GM19467 (cell line): ENCODE measurements around the gene PPFIA3.

Experiments
- ATAC-seq: cut with Tn5 transposase; IDR thresholded peaks from one replicate; pipeline ENCODE4 v1.9.1; 2021; ENCODE audit warnings: mild to moderate bottlenecking, moderate library complexity; ENCODE audit not compliant: unreplicated experiment

The PPFIA3 gene

GRCh38 chr19:49102303-49102702 is 17.0 kb upstream of the PPFIA3 start:
- no peak for ATAC-seq

- ATAC-seq: no peak
Measured at GRCh38 chr19:49103331-49104085, 15.8 kb upstream of the PPFIA3 start.

- ATAC-seq: no peak
Measured at GRCh38 chr19:49104229-49104864, 15.0 kb upstream of the PPFIA3 start.

- ATAC-seq: no peak
Measured at GRCh38 chr19:49106648-49107135, 12.7 kb upstream of the PPFIA3 start.

GRCh38 chr19:49107625-49108459 is 11.5 kb upstream of the PPFIA3 start:
- no peak for ATAC-seq

GRCh38 chr19:49109051-49109450 is 10.3 kb upstream of the PPFIA3 start:
- no peak for ATAC-seq

GRCh38 chr19:49109569-49110233 is 9.6 kb upstream of the PPFIA3 start:
- ATAC-seq: no peak

- no peak for ATAC-seq
Measured at GRCh38 chr19:49110567-49110966, 8.8 kb upstream of the PPFIA3 start.

GRCh38 chr19:49111218-49111998 is 7.9 kb upstream of the PPFIA3 start:
- ATAC-seq: no peak

- ATAC-seq: peak; percentile 46
Measured at GRCh38 chr19:49113762-49114629, 5.3 kb upstream of the PPFIA3 start, which contains the start of gene LIN7B. Gene LIN7B, plus strand, starts transcription at chr19:49114370. Its CDS starts 35 bp downstream, at chr19:49114405.

GRCh38 chr19:49114630-49115363 is 4.5 kb upstream of the PPFIA3 start:
- peak; percentile 3 for ATAC-seq

- no peak for ATAC-seq
Measured at GRCh38 chr19:49116544-49116943, 2.8 kb upstream of the PPFIA3 start.

- ATAC-seq: no peak
Measured at GRCh38 chr19:49117677-49118564, 1.4 kb upstream of the PPFIA3 start.

- peak; percentile 69 for ATAC-seq
Measured at GRCh38 chr19:49118565-49119410, 556 bp upstream of the PPFIA3 start, which contains the start of gene C19orf73. Gene C19orf73, minus strand, starts transcription at chr19:49119143. Its CDS starts 121 bp downstream, at chr19:49119022.

GRCh38 chr19:49120325-49120683 is 960 bp downstream of the PPFIA3 start:
- no peak for ATAC-seq

GRCh38 chr19:49120868-49121267 is 1.5 kb downstream of the PPFIA3 start:
- ATAC-seq: no peak
